ENCODE data around the gene CHRNA5. TPM values are rescaled to one million over a fixed set of nuclear protein-coding genes. Genes with fewer than 3 reads are reported as not detected.

Gene CHRNA5
- total and polyA plus RNA-seq, 9 of the 15 experiments (the other 6 are each of a cell fraction or from before 2014, with no cell fraction given) = 2.8 to 16.1 (median 11.4) TPM

DNA sequence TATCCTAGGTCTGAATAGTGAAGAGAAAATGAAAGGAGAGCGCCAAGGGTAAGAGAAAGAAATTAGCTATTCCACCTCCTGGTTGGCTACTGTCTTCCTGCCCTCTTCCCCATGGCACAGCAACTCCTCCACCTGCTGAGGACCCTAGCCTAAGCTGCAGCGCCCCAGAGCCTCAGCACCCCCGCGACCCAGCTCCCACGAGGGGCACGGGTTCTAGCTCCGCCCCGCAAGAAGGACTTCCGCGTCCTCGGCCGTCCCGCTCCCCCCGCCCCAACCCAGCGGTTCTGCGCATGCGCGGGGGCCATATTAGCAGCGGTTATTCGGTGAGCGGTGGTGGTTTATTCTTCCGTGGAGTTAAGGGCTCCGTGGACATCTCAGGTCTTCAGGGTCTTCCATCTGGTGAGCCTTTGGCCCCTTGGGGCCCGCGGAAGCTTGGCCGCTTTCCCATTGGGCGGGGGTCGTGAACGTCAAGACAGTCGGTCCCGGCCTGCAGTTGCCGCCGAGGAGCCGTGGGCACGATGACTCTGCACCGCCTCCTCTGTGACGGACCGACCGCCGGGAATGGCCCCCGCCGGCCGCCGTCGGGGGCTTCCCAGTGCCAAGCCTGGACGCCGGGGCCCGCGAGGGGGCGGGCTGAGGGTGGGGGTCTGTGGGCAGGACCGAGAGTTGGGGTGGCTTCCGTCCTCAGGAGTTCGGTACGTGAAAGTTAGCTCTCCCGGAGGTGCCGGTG, 25.0 kb upstream of the CHRNA5 start, which contains the start of gene PSMA4 (continued):
- TF ChIP-seq ETV6 (IDR thresholded peaks at IDR 0.05; ENCODE audit: borderline replicate concordance in 1 of 2, low read depth in 2 of 2, low read length in 1 of 2) = no peak
- TF ChIP-seq ETV6 (CRISPR knock-in tag; IDR thresholded peaks at IDR 0.05; ENCODE audit: borderline replicate concordance) = 0 out of 2 replicates have a peak, but pooled peaks have one; percentile 44
- TF ChIP-seq, protein P1, sequence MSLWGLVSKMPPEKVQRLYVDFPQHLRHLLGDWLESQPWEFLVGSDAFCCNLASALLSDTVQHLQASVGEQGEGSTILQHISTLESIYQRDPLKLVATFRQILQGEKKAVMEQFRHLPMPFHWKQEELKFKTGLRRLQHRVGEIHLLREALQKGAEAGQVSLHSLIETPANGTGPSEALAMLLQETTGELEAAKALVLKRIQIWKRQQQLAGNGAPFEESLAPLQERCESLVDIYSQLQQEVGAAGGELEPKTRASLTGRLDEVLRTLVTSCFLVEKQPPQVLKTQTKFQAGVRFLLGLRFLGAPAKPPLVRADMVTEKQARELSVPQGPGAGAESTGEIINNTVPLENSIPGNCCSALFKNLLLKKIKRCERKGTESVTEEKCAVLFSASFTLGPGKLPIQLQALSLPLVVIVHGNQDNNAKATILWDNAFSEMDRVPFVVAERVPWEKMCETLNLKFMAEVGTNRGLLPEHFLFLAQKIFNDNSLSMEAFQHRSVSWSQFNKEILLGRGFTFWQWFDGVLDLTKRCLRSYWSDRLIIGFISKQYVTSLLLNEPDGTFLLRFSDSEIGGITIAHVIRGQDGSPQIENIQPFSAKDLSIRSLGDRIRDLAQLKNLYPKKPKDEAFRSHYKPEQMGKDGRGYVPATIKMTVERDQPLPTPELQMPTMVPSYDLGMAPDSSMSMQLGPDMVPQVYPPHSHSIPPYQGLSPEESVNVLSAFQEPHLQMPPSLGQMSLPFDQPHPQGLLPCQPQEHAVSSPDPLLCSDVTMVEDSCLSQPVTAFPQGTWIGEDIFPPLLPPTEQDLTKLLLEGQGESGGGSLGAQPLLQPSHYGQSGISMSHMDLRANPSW (CRISPR knock-in tag; IDR thresholded peaks at IDR 0.05) = no peak
- no peak for TF ChIP-seq ZNF408 (CRISPR knock-in tag; IDR thresholded peaks at IDR 0.05; ENCODE audit: low read depth)
- TF ChIP-seq, protein P2, sequence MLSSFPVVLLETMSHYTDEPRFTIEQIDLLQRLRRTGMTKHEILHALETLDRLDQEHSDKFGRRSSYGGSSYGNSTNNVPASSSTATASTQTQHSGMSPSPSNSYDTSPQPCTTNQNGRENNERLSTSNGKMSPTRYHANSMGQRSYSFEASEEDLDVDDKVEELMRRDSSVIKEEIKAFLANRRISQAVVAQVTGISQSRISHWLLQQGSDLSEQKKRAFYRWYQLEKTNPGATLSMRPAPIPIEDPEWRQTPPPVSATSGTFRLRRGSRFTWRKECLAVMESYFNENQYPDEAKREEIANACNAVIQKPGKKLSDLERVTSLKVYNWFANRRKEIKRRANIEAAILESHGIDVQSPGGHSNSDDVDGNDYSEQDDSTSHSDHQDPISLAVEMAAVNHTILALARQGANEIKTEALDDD (IDR thresholded peaks at IDR 0.05) = no peak
- TF ChIP-seq ILK (tag; IDR thresholded peaks at IDR 0.05; ENCODE audit: borderline replicate concordance, low read depth) = no peak
- TF ChIP-seq ETS2 (tag; IDR thresholded peaks at IDR 0.05; ENCODE audit: borderline replicate concordance, poor library complexity, severe bottlenecking) = no peak
- no peak for TF ChIP-seq KLF16 (IDR thresholded peaks at IDR 0.05)
- TF ChIP-seq, protein P3, sequence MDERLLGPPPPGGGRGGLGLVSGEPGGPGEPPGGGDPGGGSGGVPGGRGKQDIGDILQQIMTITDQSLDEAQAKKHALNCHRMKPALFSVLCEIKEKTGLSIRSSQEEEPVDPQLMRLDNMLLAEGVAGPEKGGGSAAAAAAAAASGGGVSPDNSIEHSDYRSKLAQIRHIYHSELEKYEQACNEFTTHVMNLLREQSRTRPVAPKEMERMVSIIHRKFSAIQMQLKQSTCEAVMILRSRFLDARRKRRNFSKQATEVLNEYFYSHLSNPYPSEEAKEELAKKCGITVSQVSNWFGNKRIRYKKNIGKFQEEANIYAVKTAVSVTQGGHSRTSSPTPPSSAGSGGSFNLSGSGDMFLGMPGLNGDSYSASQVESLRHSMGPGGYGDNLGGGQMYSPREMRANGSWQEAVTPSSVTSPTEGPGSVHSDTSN (CRISPR knock-in tag; IDR thresholded peaks at IDR 0.05; ENCODE audit: low read depth) = no peak
- TF ChIP-seq, protein P3 (tag; conservative IDR thresholded peaks at IDR 0.05; ENCODE audit: low read depth) = no peak
- TF ChIP-seq, protein P4, sequence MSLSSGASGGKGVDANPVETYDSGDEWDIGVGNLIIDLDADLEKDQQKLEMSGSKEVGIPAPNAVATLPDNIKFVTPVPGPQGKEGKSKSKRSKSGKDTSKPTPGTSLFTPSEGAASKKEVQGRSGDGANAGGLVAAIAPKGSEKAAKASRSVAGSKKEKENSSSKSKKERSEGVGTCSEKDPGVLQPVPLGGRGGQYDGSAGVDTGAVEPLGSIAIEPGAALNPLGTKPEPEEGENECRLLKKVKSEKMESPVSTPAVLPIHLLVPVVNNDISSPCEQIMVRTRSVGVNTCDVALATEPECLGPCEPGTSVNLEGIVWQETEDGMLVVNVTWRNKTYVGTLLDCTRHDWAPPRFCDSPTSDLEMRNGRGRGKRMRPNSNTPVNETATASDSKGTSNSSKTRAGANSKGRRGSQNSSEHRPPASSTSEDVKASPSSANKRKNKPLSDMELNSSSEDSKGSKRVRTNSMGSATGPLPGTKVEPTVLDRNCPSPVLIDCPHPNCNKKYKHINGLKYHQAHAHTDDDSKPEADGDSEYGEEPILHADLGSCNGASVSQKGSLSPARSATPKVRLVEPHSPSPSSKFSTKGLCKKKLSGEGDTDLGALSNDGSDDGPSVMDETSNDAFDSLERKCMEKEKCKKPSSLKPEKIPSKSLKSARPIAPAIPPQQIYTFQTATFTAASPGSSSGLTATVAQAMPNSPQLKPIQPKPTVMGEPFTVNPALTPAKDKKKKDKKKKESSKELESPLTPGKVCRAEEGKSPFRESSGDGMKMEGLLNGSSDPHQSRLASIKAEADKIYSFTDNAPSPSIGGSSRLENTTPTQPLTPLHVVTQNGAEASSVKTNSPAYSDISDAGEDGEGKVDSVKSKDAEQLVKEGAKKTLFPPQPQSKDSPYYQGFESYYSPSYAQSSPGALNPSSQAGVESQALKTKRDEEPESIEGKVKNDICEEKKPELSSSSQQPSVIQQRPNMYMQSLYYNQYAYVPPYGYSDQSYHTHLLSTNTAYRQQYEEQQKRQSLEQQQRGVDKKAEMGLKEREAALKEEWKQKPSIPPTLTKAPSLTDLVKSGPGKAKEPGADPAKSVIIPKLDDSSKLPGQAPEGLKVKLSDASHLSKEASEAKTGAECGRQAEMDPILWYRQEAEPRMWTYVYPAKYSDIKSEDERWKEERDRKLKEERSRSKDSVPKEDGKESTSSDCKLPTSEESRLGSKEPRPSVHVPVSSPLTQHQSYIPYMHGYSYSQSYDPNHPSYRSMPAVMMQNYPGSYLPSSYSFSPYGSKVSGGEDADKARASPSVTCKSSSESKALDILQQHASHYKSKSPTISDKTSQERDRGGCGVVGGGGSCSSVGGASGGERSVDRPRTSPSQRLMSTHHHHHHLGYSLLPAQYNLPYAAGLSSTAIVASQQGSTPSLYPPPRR (CRISPR knock-in tag; IDR thresholded peaks at IDR 0.05; ENCODE audit: borderline replicate concordance) = 0 out of 2 replicates have a peak, but pooled peaks have one; percentile 53
- TF ChIP-seq ARID2 (IDR thresholded peaks at IDR 0.05) = no peak
- peak; percentile 89 for TF ChIP-seq ZBTB7A (IDR thresholded peaks at IDR 0.05; ENCODE audit: borderline replicate concordance, control insufficient read depth, low read depth, low read length)
- no peak for TF ChIP-seq PYGO2 (tag; IDR thresholded peaks at IDR 0.05)
- no peak for TF ChIP-seq EWSR1 (IDR thresholded peaks at IDR 0.05; ENCODE audit: borderline replicate concordance, low read depth, partially characterized antibody)

Data from K562 (cell line).